AG04449 (cell line): ENCODE data around the gene GSE1.

Experiments
- CTCF ChIA-PET: fragments of 350-600 bp; formaldehyde crosslinking; extraction: SDS; loops from one replicate; lab custom pipeline; 2021; ENCODE audit warnings: antibody characterized with exemption; lab: Yijun Ruan, JAX
- POLR2A ChIA-PET: fragments of 400-600, 350-600 bp; formaldehyde crosslinking; extraction: SDS; loops from one replicate; lab custom pipeline; 2020; ENCODE audit warnings: antibody characterized with exemption, inconsistent platforms; lab: Yijun Ruan, JAX
- DNase-seq: peaks from one replicate; pipeline ENCODE4 v3.0.0-alpha.2; 2010; ENCODE audit warnings: low read depth, low spot score
- H3K4me3 ChIP-seq: 2 replicates; pipeline ENCODE4 v1.5.1; 2011; ENCODE audit warnings: low read depth, mild to moderate bottlenecking, control low read depth, low read length
- CTCF ChIP-seq: IDR thresholded peaks from one replicate; pipeline ENCODE4 v1.5.1; 2011; ENCODE audit warnings: mild to moderate bottlenecking, moderate library complexity, low read length, control low read depth, inconsistent platforms; ENCODE audit not compliant: insufficient read depth; ENCODE audit errors: missing control alignments

The GSE1 gene

GRCh38 chr16:85636234-85636812 lies 23.2 kb downstream of the GSE1 start:
- no peak for TF ChIP-seq CTCF
- ChIA-PET CTCF (interaction anchor here (0.9 to 1.5 kb wide), 3 partner anchors 8 to 37 kb away, joined by 3 to 5 read pairs (median 3); no protein-coding TSS in a partner anchor), POLR2A (no interaction called here)
- no peak overlapping the region for H3K4me3 ChIP-seq
- DNase-seq = no peak

- POLR2A ChIA-PET = no interaction called here
Measured at GRCh38 chr16:85637061-85637807, 24.1 kb downstream of the GSE1 start.

GRCh38 chr16:85637808-85638647 lies 24.9 kb downstream of the GSE1 start:
- no peak for DNase-seq
- ChIA-PET POLR2A (no interaction called here), CTCF (interaction anchor here (1.1 to 1.8 kb wide), 3 partner anchors 21 to 79 kb away, joined by 3 to 6 read pairs (median 3); no protein-coding TSS in a partner anchor)
- TF ChIP-seq CTCF = no peak
- no peak overlapping the region for H3K4me3 ChIP-seq

More at GRCh38 chr16:85637061-85637807, 24.1 kb downstream of the GSE1 start:
- CTCF ChIA-PET = interaction anchor here (1.0 to 1.8 kb wide), 4 partner anchors 9 to 80 kb away, joined by 3 to 6 read pairs (median 3); no protein-coding TSS in a partner anchor
- DNase-seq = no peak
- TF ChIP-seq CTCF = no peak
- no peak overlapping the region for H3K4me3 ChIP-seq

GRCh38 chr16:85638695-85639409 lies 25.7 kb downstream of the GSE1 start:
- POLR2A ChIA-PET = no interaction called here
- DNase-seq = no peak
- TF ChIP-seq CTCF = no peak
- H3K4me3 ChIP-seq = no peak overlapping the region
- CTCF ChIA-PET = interaction anchor here (1.6 to 1.8 kb wide), 2 partner anchors 21 to 23 kb away, joined by 6 to 8 read pairs; no protein-coding TSS in a partner anchor

GRCh38 chr16:85639529-85640253 lies 26.6 kb downstream of the GSE1 start:
- TF ChIP-seq CTCF = no peak
- DNase-seq = no peak
- POLR2A ChIA-PET = no interaction called here
- H3K4me3 ChIP-seq = no peak overlapping the region
- CTCF ChIA-PET = interaction anchor here (1.0 to 1.6 kb wide), 2 partner anchors 23 to 524 kb away, joined by 3 to 8 read pairs; no protein-coding TSS in a partner anchor
